NB4 (cell line): ENCODE data around the gene FOXD4.
"Not testable (repeated sequence)": the region's sequence is repeated elsewhere in the genome, so short reads cannot be mapped to it uniquely, and the experiment has no call there.

ENCODE experiments used
- POLR2A ChIP-seq: IDR thresholded peaks from 2 replicates; pipeline ENCODE4 v1.6.1; 2011; ENCODE audit warnings: mild to moderate bottlenecking; ENCODE audit not compliant: insufficient read length; ENCODE audit errors: extremely low read depth
- TF ChIP-seq, protein P1 (sequence below): IDR thresholded peaks from one replicate; pipeline ENCODE4 v1.5.1; 2012; ENCODE audit warnings: low read depth, low read length

DNA sequence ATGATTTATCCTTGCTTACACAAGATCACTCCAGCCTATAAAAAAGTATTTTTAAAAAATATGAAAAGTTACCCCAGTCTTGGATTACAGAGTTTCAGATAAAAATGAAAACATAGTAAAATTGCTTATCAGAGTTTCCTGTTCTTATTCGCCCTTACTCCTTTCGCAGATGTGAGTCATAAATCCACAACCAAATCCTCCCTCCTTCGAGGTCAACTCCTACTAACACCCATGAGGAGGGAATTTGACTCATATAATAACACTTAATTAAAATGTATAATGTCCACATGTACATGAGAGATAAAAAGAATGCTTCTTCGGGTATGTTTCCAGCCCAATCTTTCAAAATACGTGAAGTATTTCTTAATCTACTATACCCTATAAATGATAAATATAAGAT lies 23.9 kb downstream of the FOXD4 start:
- TF ChIP-seq, protein P1, sequence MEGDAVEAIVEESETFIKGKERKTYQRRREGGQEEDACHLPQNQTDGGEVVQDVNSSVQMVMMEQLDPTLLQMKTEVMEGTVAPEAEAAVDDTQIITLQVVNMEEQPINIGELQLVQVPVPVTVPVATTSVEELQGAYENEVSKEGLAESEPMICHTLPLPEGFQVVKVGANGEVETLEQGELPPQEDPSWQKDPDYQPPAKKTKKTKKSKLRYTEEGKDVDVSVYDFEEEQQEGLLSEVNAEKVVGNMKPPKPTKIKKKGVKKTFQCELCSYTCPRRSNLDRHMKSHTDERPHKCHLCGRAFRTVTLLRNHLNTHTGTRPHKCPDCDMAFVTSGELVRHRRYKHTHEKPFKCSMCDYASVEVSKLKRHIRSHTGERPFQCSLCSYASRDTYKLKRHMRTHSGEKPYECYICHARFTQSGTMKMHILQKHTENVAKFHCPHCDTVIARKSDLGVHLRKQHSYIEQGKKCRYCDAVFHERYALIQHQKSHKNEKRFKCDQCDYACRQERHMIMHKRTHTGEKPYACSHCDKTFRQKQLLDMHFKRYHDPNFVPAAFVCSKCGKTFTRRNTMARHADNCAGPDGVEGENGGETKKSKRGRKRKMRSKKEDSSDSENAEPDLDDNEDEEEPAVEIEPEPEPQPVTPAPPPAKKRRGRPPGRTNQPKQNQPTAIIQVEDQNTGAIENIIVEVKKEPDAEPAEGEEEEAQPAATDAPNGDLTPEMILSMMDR = not testable (repeated sequence)
- not testable (repeated sequence) for TF ChIP-seq POLR2A
